Fibroblast of skin of abdomen (primary cell): ENCODE results near the gene MTHFSD.
A peak's percentile ranks its signal among the peaks of the same experiment; 100 is the strongest.

Experiments
- DNase-seq: peaks from one replicate; pipeline ENCODE4 v3.0.0-alpha.2; 2013

The MTHFSD gene

DNA sequence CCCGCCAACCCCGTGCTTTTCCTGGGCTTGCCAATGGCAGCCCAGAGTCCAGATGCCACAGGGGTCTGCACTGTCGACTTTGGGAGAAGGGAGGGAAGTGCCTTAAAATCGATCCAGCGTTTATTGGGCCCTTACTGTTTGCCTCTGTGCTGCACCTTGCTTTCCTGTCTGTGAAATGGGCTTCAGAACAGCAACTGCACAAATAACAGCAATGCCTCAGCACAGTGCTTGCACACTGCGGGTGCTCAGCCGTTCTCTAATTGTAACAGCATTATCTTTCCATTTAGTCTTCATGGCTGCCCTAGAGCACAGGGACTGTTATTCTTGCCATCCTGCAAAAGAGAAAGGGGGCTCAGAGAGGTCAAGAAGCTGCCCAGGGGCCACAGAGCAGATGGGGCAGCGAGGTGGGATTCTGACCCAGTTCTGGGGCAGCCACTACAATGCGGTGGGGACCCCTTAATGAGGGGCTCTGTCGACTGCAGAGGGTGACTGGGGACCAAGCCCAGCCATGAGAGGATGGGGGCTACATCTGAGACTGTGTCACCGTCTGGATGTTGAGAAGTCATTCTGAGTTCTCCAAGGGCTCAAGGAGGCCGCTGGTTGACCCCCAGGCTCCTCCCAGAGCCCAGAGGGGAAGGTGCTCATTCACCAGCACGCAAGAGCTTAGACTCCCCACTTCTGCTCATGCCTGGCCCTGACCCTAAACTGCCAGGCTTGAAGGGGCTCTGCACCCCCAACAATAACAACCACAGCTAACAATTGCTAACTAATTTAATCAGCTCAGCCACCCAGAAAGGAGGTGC, 54.1 kb downstream of the MTHFSD start:
- no peak for DNase-seq

DNA sequence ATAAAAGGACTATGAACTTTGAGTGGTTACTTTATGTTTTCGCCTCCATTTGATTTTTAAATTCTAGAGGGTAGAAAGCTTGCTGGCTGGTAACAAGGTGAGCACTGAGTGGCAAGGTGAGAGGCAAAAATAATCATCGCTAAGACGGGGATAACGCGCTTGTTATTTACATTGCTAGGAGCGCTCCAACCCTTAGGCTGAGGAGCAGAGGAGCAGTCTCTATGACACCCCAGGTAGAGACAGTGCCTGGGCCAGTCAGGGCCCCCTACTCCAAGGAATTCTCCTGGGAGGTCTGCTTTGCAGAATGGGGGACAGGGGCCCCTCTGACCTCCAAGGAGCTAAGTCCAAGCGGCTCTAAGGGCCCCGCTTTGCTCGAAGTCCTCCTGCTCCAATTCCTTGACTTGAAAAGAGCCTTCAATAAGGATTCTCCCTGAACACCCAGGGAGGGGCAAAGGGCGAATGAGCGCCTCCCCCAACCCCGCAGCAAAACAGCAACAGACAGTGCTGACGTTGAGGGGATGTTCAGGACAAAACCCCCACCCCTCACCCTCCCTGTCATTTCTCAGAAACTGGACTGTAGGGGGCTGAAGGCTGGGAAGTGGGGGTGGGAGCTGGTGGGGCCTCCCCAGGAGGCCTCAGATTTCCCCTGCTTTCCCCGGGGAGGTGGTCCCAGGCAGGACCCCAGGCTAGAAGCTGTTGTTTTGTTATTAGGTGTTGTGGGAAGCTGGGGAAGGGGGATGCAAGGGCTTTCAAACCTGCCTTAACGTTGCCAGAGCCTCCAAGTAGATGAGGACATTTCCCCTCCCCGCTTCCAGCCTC, 54.9 kb downstream of the MTHFSD start:
- DNase-seq = no peak

DNA sequence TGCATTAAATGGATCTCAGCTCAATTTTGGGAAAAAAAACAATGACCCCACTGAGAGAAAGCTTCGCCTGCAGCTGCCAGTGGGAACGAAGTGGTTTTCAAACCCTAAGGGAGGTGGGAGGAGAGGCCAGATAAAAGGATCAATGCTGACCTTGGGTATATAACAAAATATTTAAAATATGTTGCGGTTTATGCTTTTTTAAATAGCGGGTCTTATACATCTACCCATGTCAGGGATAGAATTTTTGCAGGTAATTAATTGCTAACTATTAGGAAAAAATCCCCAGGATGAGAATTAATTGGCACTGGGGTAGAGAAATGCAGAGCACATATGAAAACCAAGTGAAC, 55.6 kb downstream of the MTHFSD start:
- DNase-seq = no peak

GRCh38 chr16:86498671-86499439, 56.2 kb downstream of the MTHFSD start:
- DNase-seq = peak; percentile 35

GRCh38 chr16:86498155-86498670, 56.8 kb downstream of the MTHFSD start:
- DNase-seq = no peak

DNA sequence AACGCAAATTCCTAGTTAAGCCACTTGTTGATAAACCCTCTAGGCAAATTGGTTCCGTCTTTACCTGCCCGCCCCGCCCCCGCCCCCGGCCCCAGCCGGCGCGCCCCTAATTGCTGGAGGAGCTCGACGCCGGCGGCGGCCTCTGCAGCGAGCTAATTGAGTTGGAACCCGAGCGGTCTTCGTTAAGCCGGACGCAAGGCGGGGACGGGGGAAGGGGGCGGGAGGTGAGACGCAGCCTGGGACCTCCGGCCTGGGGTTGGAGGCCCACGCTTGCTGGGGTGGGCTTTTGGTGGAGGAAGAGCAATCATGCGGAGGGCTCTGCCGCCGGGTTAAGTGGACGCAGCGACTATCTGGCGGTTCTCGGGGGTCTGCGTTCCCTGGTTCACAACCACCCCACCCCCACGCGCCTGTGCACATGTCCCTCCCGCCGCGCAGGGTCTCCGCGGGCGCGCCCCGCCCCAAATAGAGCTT, 57.4 kb downstream of the MTHFSD start:
- DNase-seq = no peak

DNA sequence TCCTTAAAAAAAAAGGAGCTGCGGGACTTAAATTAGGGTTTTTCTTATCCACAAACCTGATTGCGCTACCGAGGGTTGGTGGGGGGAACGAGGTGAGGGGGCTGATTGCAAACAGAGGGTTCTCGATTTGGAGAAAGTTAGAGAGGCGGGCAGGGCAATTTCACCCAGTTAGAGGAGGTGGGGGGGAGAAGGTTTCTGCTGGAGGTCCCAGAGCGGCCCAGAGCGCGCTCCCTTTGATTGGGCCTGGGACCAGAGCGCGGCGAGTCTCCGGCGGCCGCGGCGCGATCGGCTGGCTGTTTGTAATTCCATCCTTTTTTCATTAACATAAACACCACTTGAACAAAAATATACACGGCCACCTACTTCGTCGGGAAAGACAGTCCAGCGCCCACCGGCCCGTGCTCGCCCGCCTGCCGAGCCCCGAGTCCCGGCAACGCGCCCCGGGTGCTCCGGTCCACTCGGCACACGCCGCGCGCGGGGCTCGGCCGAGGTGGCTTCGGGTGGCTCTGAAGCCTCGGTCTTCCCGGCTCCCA, 58.0 kb downstream of the MTHFSD start:
- DNase-seq = no peak

- DNase-seq = no peak
These were observed 58.6 kb downstream of the MTHFSD start for GRCh38 chr16:86496262-86496928.

GRCh38 chr16:86495756-86496261, 59.2 kb downstream of the MTHFSD start:
- no peak for DNase-seq

GRCh38 chr16:86495357-86495701, 59.7 kb downstream of the MTHFSD start:
- DNase-seq = no peak

GRCh38 chr16:86494565-86495356, 60.3 kb downstream of the MTHFSD start:
- DNase-seq = no peak

GRCh38 chr16:86494039-86494564, 60.9 kb downstream of the MTHFSD start:
- DNase-seq = no peak

- no peak for DNase-seq
These were observed 61.9 kb downstream of the MTHFSD start for GRCh38 chr16:86492961-86493629.

- no peak for DNase-seq
These were observed 62.6 kb downstream of the MTHFSD start for GRCh38 chr16:86492267-86492960.

GRCh38 chr16:86491640-86492023, 63.4 kb downstream of the MTHFSD start:
- DNase-seq = no peak

DNA sequence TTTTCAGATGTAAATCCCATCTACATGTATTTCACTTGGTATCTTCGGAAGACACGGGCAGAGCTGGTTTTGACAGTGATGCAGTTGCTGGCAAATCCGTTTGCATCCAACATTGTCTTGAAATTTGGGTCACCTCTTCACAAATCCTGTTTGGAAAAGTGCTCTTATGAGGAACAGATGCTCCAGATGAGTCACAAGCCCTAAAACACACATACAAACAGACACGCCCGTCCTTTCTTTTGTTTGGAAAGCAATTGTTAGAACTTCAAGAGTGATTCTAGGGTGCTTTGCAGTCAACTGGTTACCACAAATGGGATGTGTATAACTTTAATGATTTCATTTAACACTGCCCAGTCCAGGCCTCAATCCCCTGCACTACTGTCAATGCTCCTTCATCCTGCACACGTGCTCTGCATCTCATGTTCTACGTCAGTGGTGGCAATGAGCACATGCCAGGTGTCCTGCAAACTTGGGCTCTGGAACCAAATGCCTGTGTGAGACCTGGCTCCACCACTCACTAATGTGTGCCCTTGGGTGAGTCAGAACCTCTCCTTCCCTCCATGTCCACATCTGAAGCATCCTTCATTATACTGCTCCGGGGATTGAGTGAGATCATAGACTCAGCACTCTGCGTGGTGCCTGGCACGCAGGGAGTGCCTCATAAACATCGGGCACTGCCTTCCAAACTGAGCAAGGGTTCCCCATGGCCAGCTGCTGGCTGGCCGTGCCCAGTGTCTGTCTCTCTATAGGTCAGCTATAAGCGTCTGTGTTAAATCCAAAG, 64.0 kb downstream of the MTHFSD start:
- no peak for DNase-seq

DNA sequence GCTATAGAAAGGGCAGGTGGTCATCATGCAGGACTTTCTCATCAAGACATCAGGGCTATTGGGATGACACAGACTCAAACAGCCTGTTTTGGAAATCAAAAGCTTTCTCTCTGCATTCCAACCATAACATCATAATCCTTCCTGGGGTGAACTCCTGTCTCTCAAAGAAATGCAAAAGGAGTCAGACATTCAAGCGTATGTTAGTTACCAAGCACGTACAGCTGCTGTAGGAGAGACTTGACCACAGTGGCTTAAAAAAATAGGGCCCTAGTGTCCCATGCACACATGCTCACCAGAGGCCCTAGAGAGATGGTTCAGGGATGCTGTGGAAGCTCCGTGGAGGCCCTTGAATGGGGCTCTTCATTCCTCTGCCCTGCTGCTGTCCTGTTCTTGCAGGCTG, 69.3 kb downstream of the MTHFSD start:
- DNase-seq = no peak

- no peak for DNase-seq
These were observed 70.8 kb downstream of the MTHFSD start for GRCh38 chr16:86484240-86484639.

DNA sequence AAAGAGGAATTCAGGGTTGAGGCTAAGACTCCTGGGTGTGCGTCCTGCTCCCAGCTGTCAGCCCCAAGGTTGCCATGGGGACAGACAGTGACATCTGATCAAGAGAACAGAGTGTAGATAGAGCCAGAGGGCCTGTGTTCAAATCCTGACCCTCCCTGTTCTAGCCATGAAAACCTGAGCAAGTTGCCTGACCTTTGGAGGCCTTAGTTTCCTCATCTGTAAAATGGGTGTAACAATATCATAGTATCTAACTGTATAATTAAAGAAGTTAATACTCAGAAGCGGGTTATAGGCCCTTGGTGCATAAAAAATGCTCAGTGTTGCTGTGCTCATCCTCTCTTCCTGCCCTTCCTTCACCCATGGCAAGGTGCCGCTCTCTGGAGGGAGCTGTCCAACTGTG, 73.4 kb downstream of the MTHFSD start:
- DNase-seq = no peak
